ENCODE data around the gene IGFBP6.

DNA sequence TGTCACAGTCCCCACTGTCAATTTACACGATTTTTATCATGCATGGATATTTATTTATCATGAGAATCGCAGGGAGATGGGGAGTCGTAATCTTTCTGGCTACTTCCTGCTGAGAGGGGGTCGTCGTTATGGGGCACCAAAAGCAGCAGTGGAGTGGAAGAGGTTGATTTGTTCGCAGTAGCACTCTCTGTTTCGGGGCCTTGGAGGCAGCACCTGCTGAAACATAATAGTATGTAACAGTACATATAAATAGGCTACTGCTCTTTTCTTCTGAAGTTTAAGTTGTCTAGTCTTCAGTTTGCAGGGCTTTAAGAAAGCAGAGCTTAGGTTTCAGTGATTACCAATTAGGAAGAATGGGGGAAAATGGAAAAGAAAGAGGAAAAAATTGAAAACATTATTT lies 9.7 kb downstream of the IGFBP6 start:
- no peak for TF ChIP-seq CTCF (IDR thresholded peaks at IDR 0.05)
- no peak for TF ChIP-seq POLR2A (IDR thresholded peaks at IDR 0.05)
- no peak for TF ChIP-seq POLR2AphosphoS5 (IDR thresholded peaks at IDR 0.05)
- no peak for TF ChIP-seq EP300 (IDR thresholded peaks at IDR 0.05)

Measured in sigmoid colon (tissue), 4 donors.